Caco-2 (cell line): ENCODE results near the gene PAM16. TPM values are rescaled to one million over a fixed set of nuclear protein-coding genes. Genes with fewer than 3 reads are reported as not detected.

Experiments
- BruUV-seq: library from RNA; stranded (reverse); fragments of 400-500 nt; replicated peaks from 2 replicates; lab custom pipeline; 2021; lab: Mats Ljungman, UMichigan
- CTCF ChIA-PET: fragments of 300-600 bp; sonication (Branson Sonifier 250); formaldehyde crosslinking; loops from one replicate; lab custom pipeline; 2022; ENCODE audit warnings: antibody characterized with exemption; lab: Charles Lee
- POLR2A ChIA-PET: fragments of 300-600 bp; sonication (Branson Sonifier 250); formaldehyde crosslinking; loops from one replicate; lab custom pipeline; 2022; ENCODE audit warnings: antibody characterized with exemption; lab: Charles Lee
- DNase-seq, 2 experiments: peaks; one replicate each; pipeline versions ENCODE4 v3.0.0 to v3.0.0-alpha.2; 2020 to 2022
- H3K27me3 ChIP-seq: replicated peaks from 2 replicates; pipeline ENCODE4 v1.6.0; 2011; ENCODE audit warnings: low read length; ENCODE audit not compliant: control insufficient read depth, insufficient read depth
- H3K36me3 ChIP-seq: 2 replicates; pipeline ENCODE4 v1.5.1; 2011; ENCODE audit warnings: low read length; ENCODE audit not compliant: control insufficient read depth, insufficient read depth
- H3K4me1 ChIP-seq: fragments of 250-450 bp; sonication (Bioruptor Pico); 2 replicates; pipeline ENCODE4 v1.5.1; 2020; ENCODE audit warnings: mild to moderate bottlenecking
- H3K4me3 ChIP-seq: 2 replicates; pipeline ENCODE4 v1.5.1; 2011; ENCODE audit warnings: low read depth, mild to moderate bottlenecking, control low read depth, low read length
- H3K9me3 ChIP-seq: fragments of 250-450 bp; sonication (Bioruptor Pico); 2 replicates; pipeline ENCODE4 v1.5.1; 2020; ENCODE audit warnings: mild to moderate bottlenecking, moderate library complexity
- H3K27ac Mint-ChIP-seq: one replicate; pipeline ENCODE4 v1.8.0; 2022; ENCODE audit warnings: mixed read lengths; ENCODE audit not compliant: unreplicated experiment
- H3K27me3 Mint-ChIP-seq: one replicate; pipeline ENCODE4 v1.8.0; 2022; ENCODE audit warnings: mixed read lengths; ENCODE audit not compliant: insufficient read depth, unreplicated experiment
- H3K36me3 Mint-ChIP-seq: one replicate; pipeline ENCODE4 v1.8.0; 2022; ENCODE audit warnings: mild to moderate bottlenecking, mixed read lengths; ENCODE audit not compliant: insufficient read depth, unreplicated experiment
- H3K4me1 Mint-ChIP-seq: one replicate; pipeline ENCODE4 v1.8.0; 2022; ENCODE audit warnings: low read depth, mixed read lengths; ENCODE audit not compliant: unreplicated experiment
- H3K4me3 Mint-ChIP-seq: one replicate; pipeline ENCODE4 v1.8.0; 2022; ENCODE audit warnings: mild to moderate bottlenecking, moderate library complexity, mixed read lengths; ENCODE audit not compliant: unreplicated experiment
- H3K9me3 Mint-ChIP-seq: one replicate; pipeline ENCODE4 v1.8.0; 2022; ENCODE audit warnings: mixed read lengths; ENCODE audit not compliant: unreplicated experiment
- intact Hi-C: fragments of 100-400 bp; cut with micrococcal nuclease; formaldehyde crosslinking; loops from one replicate; pipeline ENCODE4 v1.10.0; 2022; ENCODE audit not compliant: unreplicated experiment
- total RNA-seq: library from RNA; stranded (reverse); gene quantifications from 2 replicates; pipeline ENCODE4 v1.2.3, GENCODE V29; 2022
- TF ChIP-seq, protein P1 (sequence below), 2 experiments: fragments of 200-600 bp in 1 of 2; IDR thresholded peaks; 1 replicate in 1 of 2; 2 replicates in 1 of 2; pipeline versions ENCODE4 v1.5.1 to v1.8.0; 2011 to 2022; ENCODE audit warnings: antibody characterized with exemption in 1 of 2, control low read depth in 1 of 2, inconsistent platforms in 1 of 2, low read depth in 1 of 2, low read length in 1 of 2, mild to moderate bottlenecking in 1 of 2, moderate library complexity in 1 of 2; ENCODE audit not compliant: insufficient read depth in 1 of 2, severe bottlenecking in 1 of 2, unreplicated experiment in 1 of 2

Gene PAM16
- total RNA-seq, 1 experiment from 2014 or later: 74.1 TPM

DNA sequence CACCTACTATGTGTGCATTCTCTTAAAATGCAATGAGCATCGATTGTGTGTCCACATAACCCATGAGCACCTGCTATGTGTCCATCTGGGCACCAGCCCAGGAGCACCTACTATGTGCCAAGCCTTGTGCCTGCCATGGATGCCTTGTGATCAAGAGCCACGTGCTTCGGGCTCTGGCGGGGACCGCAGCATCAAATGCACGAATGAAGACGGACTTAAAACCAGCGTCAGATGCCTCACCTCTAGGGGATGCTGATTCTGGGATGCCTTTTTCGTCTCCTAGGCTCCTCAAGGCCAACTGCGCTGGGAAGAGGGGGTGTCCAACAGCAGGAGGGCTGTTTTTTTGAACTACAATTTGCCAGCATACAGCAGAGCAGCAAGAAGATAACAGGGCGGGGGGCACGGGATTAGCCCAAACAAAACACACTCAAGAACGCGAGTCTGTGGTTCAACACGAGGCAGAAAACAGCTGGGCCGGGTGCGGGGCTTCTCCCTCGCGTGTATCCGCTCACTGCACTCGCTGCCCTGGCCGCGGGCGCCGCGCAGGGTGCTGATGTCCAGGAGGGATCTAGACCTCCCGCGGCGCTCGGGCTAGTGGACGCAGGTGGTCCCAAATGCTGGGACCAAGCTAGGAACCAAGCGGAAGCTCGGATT, 36.5 kb downstream of the PAM16 start:
- ChIA-PET CTCF (interaction anchor here (0.8 to 1.5 kb wide), 4 partner anchors 24 to 61 kb away, joined by 3 to 10 read pairs (median 4); no protein-coding TSS in a partner anchor), POLR2A (interaction anchor here (0.8 kb wide), 1 partner anchor 43 kb away, joined by 3 read pairs; no protein-coding TSS in a partner anchor)
- Mint-ChIP-seq H3K4me3 (peak overlapping the region; percentile 97), H3K27me3 (no peaks in the 10 kb centered on the region), H3K27ac (peak overlapping the region; percentile 99), H3K4me1 (peaks cover 12% of the 10 kb centered on the region), H3K36me3 (peaks cover 12% of the 10 kb centered on the region), H3K9me3 (no peaks in the 10 kb centered on the region)
- intact Hi-C loops: loop anchor here (1.0 to 2.0 kb wide), 2 partner anchors 16 to 41 kb away; partner anchors contain the start of gene TFAP4
- H3K4me1 ChIP-seq: peaks cover 41% of the 10 kb centered on the region
- no peaks in the 10 kb centered on the region for H3K27me3 ChIP-seq
- peak; percentile 58 to 66 for DNase-seq
- H3K4me3 ChIP-seq: peak overlapping the region; percentile 83
- TF ChIP-seq, protein P1, sequence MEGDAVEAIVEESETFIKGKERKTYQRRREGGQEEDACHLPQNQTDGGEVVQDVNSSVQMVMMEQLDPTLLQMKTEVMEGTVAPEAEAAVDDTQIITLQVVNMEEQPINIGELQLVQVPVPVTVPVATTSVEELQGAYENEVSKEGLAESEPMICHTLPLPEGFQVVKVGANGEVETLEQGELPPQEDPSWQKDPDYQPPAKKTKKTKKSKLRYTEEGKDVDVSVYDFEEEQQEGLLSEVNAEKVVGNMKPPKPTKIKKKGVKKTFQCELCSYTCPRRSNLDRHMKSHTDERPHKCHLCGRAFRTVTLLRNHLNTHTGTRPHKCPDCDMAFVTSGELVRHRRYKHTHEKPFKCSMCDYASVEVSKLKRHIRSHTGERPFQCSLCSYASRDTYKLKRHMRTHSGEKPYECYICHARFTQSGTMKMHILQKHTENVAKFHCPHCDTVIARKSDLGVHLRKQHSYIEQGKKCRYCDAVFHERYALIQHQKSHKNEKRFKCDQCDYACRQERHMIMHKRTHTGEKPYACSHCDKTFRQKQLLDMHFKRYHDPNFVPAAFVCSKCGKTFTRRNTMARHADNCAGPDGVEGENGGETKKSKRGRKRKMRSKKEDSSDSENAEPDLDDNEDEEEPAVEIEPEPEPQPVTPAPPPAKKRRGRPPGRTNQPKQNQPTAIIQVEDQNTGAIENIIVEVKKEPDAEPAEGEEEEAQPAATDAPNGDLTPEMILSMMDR (IDR thresholded peaks at IDR 0.05; ENCODE audit: insufficient read depth in 1 of 2, low read depth in 1 of 2, low read length in 1 of 2, severe bottlenecking in 1 of 2, unreplicated experiment in 1 of 2): no peak
- BruUV-seq: TSS peak; percentile 79
- no peaks in the 10 kb centered on the region for H3K36me3 ChIP-seq
- no peaks in the 10 kb centered on the region for H3K9me3 ChIP-seq

DNA sequence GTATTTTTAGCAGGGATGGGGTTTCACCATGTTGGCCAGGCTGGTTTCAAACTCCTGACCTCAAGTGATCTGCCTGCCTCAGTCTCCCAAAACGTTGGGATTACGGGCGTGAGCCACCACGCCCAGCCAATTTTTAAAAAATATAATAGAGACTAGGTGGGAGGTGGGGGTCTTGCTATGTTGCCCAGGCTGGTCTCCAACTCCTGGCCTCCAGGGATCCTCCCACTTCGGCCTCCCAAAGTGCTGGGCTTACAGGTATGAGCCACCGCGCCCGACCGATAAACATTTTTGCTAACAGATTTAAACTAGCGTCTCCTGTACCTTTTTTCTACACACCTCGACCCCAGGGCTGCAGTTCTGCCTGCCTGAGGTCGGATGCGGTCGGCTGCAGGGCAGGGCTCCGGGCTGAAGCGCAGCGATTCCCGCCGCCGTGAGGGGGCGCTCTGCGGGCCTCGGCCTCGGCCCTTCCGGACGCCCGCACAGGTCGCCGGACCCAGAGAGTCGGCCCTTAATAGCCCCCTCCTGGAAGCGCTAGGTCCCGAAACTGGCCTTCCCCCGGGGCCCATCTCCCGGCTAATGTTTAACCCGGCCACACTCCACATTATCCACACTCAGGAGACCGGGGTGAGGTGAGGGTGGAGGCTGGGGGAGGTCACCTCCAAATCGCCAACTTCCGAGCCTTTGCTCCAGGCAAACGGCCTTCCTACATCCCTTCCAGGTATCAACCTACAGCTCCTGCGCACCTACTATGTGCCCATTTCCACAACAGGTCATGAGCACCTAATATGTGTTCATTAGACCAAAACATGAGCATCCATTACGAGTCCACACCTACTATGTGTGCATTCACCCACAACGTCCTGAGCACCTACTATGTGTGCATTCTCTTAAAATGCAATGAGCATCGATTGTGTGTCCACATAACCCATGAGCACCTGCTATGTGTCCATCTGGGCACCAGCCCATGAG, 37.3 kb downstream of the PAM16 start:
- peak; percentile 92 to 95 for DNase-seq
- TF ChIP-seq, protein P1 (IDR thresholded peaks at IDR 0.05; ENCODE audit: insufficient read depth in 1 of 2, low read depth in 1 of 2, low read length in 1 of 2, severe bottlenecking in 1 of 2, unreplicated experiment in 1 of 2): peak; percentile 70 to 90
- H3K9me3 Mint-ChIP-seq: no peaks in the 10 kb centered on the region
- H3K36me3 Mint-ChIP-seq: peaks cover 12% of the 10 kb centered on the region
- peaks cover 38% of the 10 kb centered on the region for H3K4me1 ChIP-seq
- no TSS peak for BruUV-seq
- peak overlapping the region; percentile 99 for H3K27ac Mint-ChIP-seq
- H3K4me1 Mint-ChIP-seq: peaks cover 12% of the 10 kb centered on the region
- CTCF ChIA-PET: interaction anchor here (0.8 to 1.3 kb wide), 2 partner anchors 40 to 60 kb away, joined by 3 to 5 read pairs; no protein-coding TSS in a partner anchor
- H3K27me3 ChIP-seq: no peaks in the 10 kb centered on the region
- H3K27me3 Mint-ChIP-seq: no peaks in the 10 kb centered on the region
- POLR2A ChIA-PET: no interaction called here
- H3K9me3 ChIP-seq: no peaks in the 10 kb centered on the region
- peak overlapping the region; percentile 83 for H3K4me3 ChIP-seq
- H3K4me3 Mint-ChIP-seq: peak overlapping the region; percentile 97
- H3K36me3 ChIP-seq: no peaks in the 10 kb centered on the region
- intact Hi-C loops: loop anchor here (1.0 to 2.0 kb wide), 2 partner anchors 17 to 41 kb away; partner anchors contain the start of gene TFAP4

DNA sequence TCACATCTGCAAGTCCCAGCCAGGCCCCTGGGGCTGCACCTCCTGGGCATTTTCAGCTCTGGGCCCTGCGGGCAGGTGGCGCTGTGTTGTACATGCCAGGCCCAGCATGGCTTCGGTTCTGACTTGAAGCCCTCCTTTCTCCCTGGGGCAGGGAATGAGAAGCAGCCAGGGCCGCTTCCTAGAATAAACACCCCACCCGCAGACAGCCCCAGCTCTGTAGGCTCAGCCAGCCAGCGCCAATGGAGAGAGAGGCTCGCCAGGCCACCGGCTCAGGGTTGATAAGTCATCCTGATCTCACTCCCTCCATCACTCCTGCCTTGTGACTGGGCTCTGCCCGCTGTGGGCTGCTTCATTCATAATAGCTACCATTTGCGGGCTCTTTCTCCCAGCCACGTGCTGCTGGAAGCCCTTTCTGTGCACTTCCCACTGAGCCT, 41.3 kb downstream of the PAM16 start:
- H3K27me3 ChIP-seq: no peaks in the 10 kb centered on the region
- ChIA-PET CTCF (interaction anchor here (0.6 to 1.1 kb wide), 5 partner anchors 11 to 295 kb away, joined by 3 to 8 read pairs (median 4); no protein-coding TSS in a partner anchor), POLR2A (no interaction called here)
- TF ChIP-seq, protein P1 (IDR thresholded peaks at IDR 0.05; ENCODE audit: insufficient read depth in 1 of 2, low read depth in 1 of 2, low read length in 1 of 2, severe bottlenecking in 1 of 2, unreplicated experiment in 1 of 2): peak in 1 of 2 experiments; percentile 16
- H3K4me1 Mint-ChIP-seq: peaks cover 17% of the 10 kb centered on the region
- no peaks in the 10 kb centered on the region for H3K27me3 Mint-ChIP-seq
- DNase-seq: peak in 1 of 2 experiments; percentile 48
- peaks cover 21% of the 10 kb centered on the region for H3K4me1 ChIP-seq
- H3K4me3 Mint-ChIP-seq: no peak overlapping the region
- no peak overlapping the region for H3K27ac Mint-ChIP-seq
- H3K36me3 Mint-ChIP-seq: peaks cover 19% of the 10 kb centered on the region
- no TSS peak for BruUV-seq
- no peaks in the 10 kb centered on the region for H3K9me3 Mint-ChIP-seq
- H3K9me3 ChIP-seq: no peaks in the 10 kb centered on the region
- intact Hi-C loops: no loop called here
- H3K36me3 ChIP-seq: no peaks in the 10 kb centered on the region
- no peak overlapping the region for H3K4me3 ChIP-seq
